ENCODE data around the gene STK39. TPM values are rescaled to one million over a fixed set of nuclear protein-coding genes. Genes with fewer than 3 reads are reported as not detected.

Gene STK39
- total RNA-seq, 1 experiment from 2014 or later = 16.9 TPM

DNA sequence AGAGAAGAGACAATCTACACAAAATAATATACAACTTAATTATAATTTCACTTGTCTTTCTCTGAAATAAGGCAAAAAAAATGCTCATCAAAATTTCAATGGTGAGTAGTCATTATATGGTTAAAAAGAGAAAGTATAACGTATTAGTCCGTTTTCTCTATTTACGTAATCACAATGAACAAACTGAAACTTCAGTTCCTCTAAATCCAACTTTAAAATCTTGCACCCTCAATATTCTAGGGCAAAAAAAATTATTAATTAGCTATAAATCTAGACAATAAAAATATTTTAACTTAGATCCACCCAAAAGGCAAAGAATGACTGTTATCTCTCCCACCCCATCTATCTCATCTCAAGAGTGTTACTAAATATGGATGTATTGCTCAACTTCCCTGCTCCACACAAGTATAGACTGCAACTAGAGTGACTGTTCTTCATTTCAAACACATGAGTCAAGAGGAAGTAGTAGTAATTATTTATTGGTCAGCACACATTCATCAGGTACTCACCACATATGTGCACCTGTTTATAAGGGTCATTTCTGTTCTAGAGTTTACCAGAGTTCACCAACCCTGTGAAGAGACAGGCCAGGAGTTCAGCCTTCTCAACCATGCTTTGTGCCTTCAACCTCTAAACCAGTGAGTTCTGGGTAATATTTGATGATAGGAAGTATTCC lies 36.4 kb downstream of the STK39 start:
- peak; percentile 97 for DNase-seq (ENCODE audit: low read depth)

DNA sequence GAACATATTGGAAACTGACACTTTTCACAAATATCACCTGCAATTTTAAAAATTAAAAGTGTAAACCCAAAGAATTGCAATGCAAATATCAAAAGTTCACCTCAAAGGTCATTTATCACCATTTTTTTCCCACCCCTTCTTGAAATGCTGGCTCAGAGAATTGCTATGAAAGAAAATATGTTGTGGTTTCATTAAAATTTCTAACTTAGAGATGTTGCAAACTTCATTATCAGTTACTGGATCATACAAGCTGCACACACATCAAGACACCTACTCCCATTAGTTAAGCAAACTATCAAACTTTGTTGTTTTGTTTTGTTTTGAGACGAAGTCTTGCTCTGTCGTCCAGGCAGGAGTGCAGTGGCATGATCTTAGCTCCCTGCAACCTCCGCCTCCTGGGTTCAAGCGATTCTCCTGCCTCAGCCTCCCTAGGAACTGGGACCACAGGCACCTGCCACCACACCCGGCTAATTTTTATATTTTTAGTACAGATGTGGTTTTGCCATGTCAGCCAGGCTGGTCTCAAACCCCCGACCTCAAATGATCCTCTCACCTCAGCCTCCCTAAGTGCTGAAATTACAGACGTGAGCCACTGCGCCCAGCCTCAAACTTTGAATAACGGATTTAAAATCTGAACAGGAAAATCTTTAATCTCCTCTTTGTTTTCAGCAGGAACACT lies 37.0 kb downstream of the STK39 start:
- DNase-seq (ENCODE audit: low read depth) = no peak

DNA sequence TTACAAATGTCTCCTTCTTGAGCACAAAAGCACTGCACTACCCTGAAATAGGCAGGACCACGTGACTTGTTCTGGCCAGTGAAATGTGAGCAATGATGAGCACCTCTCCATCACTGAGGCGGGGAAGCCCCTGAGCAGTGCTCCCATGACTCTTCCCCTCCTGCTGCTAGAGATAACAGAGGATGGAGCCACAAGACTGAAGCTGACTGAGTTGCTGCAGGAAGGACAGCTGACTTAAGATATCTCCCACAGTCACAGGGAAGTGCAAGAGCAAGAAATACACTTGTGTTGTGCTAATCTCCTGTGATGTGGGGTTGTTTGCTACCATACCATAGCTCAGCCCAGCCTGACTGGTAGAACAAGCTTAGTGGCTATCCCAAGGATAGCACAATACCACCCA lies 38.7 kb downstream of the STK39 start:
- DNase-seq (ENCODE audit: low read depth) = no peak

DNA sequence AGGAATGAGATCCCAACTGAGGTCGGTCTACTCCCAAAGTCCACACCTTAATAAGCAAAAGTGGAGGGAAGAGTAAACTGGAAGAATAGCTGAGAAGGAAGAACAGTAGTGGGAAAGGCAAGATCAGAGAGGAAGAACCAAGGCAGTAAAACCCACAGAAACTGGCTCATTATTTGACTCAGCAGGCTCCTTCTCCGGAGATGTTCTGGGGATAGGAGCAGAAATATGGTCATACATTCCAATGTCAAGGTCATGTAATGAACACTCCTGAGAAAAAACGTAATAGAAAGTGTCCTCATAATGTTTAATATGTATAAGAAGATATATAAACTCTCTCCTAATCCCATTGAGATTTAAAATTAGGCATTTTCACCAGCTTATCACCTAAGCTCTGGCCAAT lies 39.5 kb downstream of the STK39 start:
- no peak for DNase-seq (ENCODE audit: low read depth)

DNA sequence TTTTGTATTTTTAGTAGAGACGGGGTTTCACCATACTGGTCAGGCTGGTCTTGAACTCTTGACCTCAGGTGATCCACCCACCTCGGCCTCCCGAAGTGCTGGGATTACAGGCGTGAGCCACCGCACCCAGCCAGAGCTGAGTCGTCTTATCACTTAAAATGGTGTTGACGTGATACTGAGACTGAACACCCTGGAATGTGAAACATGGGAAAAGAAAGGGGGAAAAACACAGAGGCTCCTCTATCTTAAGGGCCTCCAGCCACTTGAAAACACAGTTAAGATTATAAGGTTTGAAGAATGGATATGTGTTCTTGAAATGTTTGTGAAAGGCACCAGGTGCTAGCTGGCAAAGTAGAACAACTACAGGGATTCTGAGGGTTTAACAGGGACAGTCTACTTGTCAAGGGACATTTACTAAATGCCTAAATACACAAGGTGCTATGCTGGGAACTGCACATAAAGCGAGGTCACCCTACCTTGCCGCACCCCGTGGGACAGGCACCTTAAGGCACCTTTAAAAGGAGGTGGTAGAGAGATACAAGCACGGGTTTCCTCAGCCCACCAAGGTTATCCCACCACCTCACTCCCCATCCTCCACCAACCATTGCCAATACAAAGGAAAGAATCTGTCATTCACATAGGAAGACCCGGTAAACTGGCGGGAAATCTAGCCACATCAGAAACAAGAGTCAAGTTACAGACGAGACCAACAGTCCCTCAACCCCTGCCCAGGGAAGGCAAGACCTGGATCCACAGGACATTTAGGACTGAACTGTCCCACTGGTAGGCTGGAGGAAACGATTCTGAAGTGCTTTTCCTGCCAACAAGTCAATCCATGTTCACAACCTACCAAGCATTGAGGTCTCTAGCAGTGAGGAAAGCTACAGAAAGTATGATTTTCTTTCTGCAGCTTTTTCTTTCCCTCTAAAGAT lies 43.4 kb downstream of the STK39 start:
- DNase-seq (ENCODE audit: low read depth) = no peak

DNA sequence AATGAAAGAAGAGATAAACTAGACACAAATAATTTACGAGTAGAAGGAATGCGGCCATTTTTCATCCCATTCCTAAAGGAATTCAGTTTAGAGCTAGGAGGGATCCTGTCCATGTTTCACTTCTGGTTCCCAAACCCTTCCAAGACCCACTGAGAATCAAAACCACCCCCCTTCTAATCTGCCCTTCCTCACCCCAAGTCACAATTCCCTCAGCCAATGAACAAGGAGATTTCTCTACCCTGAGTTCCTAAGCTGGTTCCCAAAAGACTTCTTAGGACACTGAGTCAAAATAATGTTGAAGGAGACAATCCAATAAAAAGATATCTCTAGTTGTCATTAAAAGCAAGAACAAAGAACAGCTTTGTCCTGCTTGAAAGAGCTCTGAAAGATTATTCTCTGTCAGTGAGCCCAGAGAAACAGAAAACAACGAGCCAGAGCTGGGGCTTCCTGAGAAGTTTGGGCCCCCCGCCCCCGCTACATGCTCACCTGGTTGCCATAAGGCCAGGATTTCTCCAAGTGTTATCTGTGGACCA lies 45.7 kb downstream of the STK39 start:
- no peak for DNase-seq (ENCODE audit: low read depth)

DNA sequence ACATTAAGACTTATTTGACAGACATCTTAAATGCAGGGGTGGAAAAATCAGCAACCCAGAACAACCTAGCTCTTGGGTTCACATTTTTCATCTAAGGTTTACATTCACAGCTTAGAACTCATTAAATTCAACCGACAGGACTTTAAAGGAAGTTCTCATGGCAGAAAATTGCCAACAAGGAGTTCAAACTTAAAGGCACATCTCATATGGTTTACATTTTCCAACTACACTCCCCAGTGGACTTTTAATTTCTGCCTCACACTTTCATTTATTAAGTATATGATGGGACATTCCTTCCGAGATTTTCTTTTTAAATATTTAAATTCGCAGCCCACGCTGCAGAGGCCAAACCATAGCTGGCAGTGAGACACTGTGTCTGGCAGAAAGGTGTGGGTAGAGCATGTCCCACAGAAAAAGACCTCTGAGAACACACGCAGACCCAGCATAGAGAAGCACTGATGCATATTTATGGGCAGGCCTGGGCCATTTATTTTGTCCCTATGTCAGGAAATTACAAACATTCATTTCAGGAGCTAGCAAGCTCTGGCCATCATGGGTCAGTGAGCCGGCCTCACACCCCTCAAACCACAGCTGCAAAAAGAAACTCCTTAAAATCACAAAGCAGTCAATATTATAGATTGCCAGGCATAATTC lies 46.3 kb downstream of the STK39 start:
- DNase-seq (ENCODE audit: low read depth) = no peak

DNA sequence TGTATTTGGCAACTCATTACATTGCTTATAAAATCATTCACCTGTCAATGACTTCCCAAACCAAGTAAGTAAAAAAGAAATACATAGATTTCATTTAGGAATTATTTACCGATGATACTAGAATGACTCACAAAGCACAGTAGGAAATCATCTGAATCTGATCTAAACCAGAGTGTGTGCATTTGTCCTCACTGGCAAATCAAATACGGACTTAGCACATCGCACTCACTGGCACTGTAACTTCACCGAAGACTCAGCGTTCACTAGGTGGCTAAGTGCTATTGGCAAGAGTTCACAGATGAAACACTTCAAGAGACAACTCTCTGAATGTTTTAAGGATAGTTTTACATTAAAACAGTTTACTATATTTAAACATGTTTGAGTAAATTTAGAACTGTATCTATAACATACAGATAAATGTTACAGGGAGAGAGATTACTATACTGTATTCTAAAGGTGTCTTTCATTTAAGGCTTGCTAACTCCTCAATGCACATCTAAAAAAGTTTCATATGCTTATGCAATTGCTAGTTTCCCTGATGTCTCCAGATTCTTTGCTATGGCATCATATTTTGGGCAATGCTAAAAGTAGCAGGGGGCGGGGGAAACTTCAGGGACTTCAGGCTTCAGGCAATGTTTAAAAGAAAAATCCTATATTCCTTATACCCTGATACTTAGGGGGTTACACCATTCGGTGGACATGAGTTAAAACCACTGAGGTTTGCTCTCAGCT lies 48.8 kb downstream of the STK39 start:
- DNase-seq (ENCODE audit: low read depth) = no peak

DNA sequence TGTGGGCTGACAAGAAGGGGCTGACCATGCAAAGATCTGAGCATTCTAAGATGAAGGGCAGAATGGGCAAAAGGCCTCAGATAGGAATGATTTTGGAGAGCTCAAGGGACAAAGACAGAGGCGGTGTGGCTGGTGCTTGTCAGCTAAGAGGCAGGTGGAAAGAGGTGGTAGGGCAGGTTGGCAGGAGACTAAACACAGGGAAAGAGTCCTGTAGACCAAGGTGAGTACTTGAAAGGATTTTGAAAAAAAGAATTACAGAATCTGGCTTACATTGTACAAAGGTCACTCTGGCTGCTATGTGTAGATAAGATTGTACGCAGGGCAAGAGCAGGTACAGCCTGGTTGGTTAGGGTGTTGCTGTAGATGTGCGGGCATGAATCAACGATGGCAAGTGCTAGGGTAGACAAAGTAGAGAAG lies 50.6 kb downstream of the STK39 start:
- no peak for DNase-seq (ENCODE audit: low read depth)

DNA sequence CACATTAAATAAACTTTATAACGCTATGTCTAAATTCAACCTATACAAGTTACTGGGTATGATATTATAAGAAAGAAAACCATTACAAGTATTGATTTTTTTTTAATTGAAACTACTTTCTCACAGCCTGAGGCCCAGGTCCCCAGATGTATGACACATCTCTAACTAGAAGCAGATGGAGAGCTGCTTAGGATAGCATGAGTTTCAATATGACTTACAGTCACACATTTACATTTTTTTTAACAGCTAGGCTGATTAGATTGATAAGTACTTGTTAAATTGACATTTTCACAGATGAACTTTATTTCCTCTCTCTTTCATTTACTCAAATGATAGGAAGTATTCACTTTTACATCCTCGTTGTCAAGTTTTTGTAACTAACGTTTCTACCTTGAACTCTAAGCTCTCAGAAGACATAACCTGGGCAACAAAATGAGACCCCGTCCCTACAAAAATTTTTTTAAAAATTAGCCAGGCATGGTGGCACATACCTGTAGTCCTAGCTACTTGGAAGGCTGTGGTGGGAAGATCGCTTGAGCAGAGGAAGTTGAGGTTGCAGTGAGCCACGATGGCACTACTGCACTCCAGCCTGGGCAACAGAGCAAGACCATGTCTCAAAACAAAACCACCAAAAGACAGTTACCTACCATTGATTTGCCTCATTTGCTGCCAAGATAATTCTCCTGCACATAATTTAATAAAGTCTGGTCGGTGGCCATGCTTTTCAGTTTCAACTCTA lies 52.4 kb downstream of the STK39 start:
- DNase-seq (ENCODE audit: low read depth) = no peak

DNA sequence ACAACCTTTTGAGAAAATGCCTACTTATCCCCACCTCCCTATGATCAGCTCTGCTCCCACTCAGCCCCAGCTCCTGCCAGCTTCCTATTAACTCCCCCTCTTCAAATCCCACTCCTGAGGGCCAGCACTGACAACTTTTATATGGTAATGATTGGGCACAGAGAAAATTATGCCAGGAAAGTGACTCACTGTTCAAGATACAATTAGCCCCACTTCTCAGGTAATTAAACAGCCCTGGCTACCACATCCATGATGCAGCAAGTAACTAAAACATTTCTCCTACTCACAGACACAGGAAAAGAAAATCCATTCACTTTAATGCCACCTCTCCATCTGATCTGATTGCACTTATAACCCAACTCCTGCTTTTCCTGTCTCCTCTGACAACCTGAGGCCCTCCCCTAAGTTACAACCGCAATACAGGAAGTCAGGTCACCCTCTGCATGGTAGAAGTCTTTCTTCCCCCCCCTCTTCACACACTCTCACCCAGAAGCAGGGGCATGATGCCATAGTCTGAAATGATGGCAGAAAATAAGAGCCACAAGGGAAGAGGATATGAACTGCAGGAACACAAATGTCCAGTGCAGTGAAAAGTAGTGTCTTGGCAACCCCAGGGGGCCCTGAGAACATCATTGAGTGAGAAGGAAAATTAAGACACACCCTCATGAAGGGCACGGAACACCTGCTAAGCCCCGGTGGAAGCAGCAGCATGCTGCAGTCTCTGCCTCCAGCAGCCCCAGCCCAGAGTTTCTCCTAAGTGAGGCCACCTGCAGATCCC lies 54.4 kb downstream of the STK39 start:
- peak; percentile 90 for DNase-seq (ENCODE audit: low read depth)

DNA sequence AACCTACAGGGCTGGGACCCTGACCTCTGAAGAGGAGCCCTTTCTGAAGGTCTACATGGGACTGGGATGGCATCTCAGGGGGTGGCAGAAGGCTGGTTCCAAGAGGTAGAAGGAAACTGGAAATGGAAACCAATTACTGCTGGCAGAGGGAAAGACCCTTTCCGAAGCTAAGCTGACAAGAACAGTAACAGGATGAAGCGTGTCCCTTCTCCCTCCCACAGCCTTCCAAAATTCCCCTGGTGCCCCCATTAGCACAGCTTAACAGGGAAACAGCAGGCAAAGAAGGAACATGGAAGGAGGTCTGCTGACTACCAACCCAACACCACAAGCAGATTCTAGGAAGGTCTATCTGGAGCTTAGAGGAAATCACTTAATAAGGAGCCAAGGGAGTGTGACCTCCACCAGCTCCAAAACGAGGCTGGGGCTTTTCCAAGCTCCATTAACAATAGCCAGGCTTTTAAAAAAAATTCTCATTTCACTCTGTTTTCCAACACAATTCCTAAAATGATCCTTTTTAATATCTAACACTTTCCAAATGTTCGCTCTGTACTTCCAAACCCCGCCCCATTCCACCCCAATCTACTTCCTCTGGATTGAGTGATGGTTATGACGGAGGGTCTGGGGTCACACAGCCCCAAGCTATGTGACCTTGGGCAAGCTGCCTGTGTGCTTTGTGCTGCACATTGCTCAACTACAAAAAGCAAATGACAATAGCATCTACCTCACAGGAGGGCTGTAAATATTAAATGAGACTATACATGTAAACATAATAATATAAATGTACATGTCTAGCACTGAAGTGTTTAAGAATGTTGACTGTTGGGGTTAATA lies 55.2 kb downstream of the STK39 start:
- no peak for DNase-seq (ENCODE audit: low read depth)

DNA sequence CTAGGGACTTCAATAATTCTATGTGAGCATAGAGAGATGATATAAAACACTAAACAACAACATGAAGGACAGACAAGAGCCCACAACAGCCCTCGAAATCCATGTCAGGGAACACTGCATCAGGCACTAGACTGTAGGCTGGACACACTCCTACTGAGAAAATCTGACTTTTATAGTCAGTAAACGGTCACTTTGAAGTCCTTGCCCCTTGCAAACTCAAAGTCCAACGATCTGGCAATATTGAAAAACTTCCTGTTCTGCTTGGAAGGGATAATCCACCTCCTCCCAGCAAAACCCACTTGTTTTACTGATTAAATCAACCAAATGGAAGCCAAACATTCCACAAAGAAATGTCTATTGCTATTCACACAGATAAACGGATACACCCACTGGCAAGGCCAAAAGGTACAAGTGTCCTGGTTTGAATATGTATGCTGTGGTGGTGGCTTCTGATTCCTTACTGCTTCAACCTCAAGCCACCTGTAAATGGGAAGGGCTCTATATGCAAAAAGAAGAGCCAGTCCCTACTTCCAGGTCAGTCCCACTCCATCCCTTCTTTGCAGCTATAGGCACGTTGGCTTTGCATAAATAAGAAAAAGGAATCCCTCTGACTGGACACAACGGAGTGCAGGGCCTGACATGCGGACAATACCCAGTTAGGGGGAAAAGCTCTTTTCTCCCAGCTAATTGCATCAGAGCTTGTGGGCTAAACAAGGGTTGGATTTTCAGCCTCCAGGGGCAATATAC lies 56.6 kb downstream of the STK39 start:
- no peak for DNase-seq (ENCODE audit: low read depth)

DNA sequence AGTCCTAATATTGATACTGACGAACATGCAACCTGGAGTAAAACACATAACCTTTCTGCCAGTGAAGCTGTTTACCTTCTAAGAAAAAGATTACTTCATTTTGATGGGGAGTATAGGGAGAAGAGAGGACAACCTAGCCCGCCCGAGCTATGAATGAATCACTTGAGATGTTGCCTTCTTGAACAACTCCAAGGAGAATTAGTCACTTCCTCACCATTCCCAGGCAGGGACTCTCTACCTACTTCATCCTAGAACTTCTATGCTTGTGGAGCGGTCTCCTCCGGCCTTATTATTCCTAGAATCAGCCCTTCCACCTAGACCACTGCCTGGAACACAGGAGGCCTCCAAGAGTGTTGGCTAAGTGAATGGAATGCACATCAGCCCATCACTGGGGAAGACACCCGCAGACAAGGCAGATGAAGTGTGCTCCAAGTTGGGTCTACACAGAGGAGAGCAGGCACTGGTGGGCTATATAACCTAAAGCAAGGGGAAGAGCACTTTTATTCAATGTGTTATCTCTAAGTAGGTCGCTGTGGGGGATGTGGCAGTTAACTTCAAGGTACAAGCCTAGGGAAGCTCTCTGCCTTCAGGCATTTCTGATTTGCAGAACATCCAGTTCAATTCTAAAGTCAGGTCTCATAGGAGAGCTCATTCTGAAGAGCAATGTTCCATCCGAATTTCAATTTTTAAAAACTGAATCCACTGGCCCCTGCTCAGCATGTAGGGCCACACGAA lies 57.4 kb downstream of the STK39 start:
- DNase-seq (ENCODE audit: low read depth) = peak; percentile 94

DNA sequence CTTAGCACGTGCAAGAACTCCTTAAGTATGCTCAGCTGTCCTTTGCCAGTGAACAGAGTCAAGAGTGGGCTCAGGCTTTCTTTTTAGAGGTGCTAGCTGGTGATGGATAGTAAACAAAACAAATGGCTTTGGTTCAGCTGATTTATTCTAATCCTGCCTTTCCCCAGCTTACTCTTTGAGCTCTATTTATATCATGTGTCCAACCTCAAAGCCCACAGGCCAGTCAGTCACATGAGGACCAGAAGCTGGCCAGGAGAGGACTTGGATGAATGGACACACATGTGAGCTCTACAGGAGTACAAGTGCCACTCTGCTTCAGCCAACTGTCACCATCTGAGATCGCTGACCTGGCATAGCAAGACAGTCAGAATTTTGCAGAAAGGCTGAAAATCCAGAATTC lies 59.4 kb downstream of the STK39 start:
- no peak for DNase-seq (ENCODE audit: low read depth)

DNA sequence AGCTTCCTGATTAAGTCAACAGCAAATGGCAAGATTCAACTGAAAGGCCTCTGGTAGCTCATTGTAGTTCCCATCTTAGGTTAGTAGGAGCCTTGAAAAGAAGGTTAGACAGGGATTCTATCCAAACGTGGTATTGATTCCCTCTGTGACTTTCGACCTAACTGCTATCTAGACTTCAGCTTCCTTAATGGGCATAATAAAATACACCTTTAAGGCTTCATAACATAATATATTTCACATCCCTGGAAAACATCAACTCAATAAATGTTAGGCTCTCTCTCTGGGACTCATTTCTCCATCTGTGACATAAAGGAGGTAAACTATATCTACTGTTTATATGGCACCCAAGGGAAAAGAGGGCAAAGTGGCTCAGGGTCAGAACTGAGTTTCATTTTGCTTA lies 60.9 kb downstream of the STK39 start:
- DNase-seq (ENCODE audit: low read depth) = no peak
